Neuronal stem cell (in vitro differentiated cells): ENCODE data around the gene TMEM239.

Source experiments
- DNase-seq: peaks from one replicate; pipeline ENCODE4 v3.0.0-alpha.2; 2013; ENCODE audit warnings: low spot score
- H2AFZ ChIP-seq: one replicate; pipeline ENCODE4 v1.6.1; 2013; ENCODE audit warnings: mild to moderate bottlenecking, low read length, inconsistent platforms
- H2AK5ac ChIP-seq: 2 replicates; pipeline ENCODE4 v1.6.1; 2013; ENCODE audit warnings: low read depth, mild to moderate bottlenecking, inconsistent platforms, low read length, moderate library complexity, mixed read lengths
- H2BK120ac ChIP-seq: 2 replicates; pipeline ENCODE4 v1.6.1; 2013; ENCODE audit warnings: low read depth, mild to moderate bottlenecking, inconsistent platforms, low read length, moderate library complexity, mixed read lengths
- H2BK12ac ChIP-seq: one replicate; pipeline ENCODE4 v1.6.1; 2013; ENCODE audit warnings: low read length, inconsistent platforms
- H2BK15ac ChIP-seq: 2 replicates; pipeline ENCODE4 v1.6.1; 2013; ENCODE audit warnings: mild to moderate bottlenecking, low read length, inconsistent platforms, mixed read lengths
- H2BK5ac ChIP-seq: one replicate; pipeline ENCODE4 v1.6.1; 2013; ENCODE audit warnings: inconsistent platforms, mild to moderate bottlenecking, low read length, moderate library complexity
- H3K14ac ChIP-seq: one replicate; pipeline ENCODE4 v1.6.1; 2013; ENCODE audit warnings: low read length, inconsistent platforms
- H3K18ac ChIP-seq: 2 replicates; pipeline ENCODE4 v1.6.1; 2013; ENCODE audit warnings: low read length, inconsistent platforms
- H3K23ac ChIP-seq: 2 replicates; pipeline ENCODE4 v1.6.1; 2013; ENCODE audit warnings: low read depth, mild to moderate bottlenecking, mixed read lengths, low read length, inconsistent platforms; ENCODE audit not compliant: poor library complexity
- H3K27ac ChIP-seq: replicated peaks from 3 replicates; pipeline ENCODE4 v1.5.1; 2013; ENCODE audit warnings: low read length, inconsistent platforms
- H3K27me3 ChIP-seq, 3 experiments: 2 replicates each; pipeline ENCODE4 v1.6.1; 2013; ENCODE audit warnings: low read length in 3 of 3, mild to moderate bottlenecking in 2 of 3, inconsistent platforms in 1 of 3, low read depth in 1 of 3, mixed read lengths in 1 of 3, moderate library complexity in 1 of 3; ENCODE audit not compliant: control insufficient read depth in 3 of 3, insufficient read depth in 3 of 3
- H3K36me3 ChIP-seq, 2 donors: replicated peaks in 1 of 2; 2 replicates each; pipeline ENCODE4 v1.6.1; 2013; ENCODE audit warnings: low read length in 2 of 2; ENCODE audit not compliant: control insufficient read depth in 2 of 2, insufficient read depth in 2 of 2
- H3K4ac ChIP-seq: 2 replicates; pipeline ENCODE4 v1.6.1; 2013; ENCODE audit warnings: inconsistent platforms, mild to moderate bottlenecking, low read length, moderate library complexity
- H3K4me1 ChIP-seq, 2 donors: 1 replicate in 1 of 2; 2 replicates in 1 of 2; pipeline ENCODE4 v1.6.1; 2013; ENCODE audit warnings: low read length in 2 of 2, low read depth in 1 of 2; ENCODE audit not compliant: control insufficient read depth in 2 of 2, insufficient read depth in 1 of 2
- H3K4me2 ChIP-seq: one replicate; pipeline ENCODE4 v1.6.1; 2013; ENCODE audit warnings: mild to moderate bottlenecking, low read length, inconsistent platforms; ENCODE audit not compliant: insufficient read depth, poor library complexity, severe bottlenecking
- H3K4me3 ChIP-seq, 2 donors: 2 replicates each; pipeline ENCODE4 v1.5.1; 2013; ENCODE audit warnings: low read length in 2 of 2, mild to moderate bottlenecking in 2 of 2, inconsistent platforms in 1 of 2, moderate library complexity in 1 of 2
- H3K79me1 ChIP-seq: one replicate; pipeline ENCODE4 v1.6.1; 2013; ENCODE audit warnings: low read depth, mild to moderate bottlenecking, inconsistent platforms, low read length, moderate library complexity
- H3K9ac ChIP-seq: one replicate; pipeline ENCODE4 v1.6.1; 2013; ENCODE audit warnings: mild to moderate bottlenecking, low read depth, low read length, inconsistent platforms; ENCODE audit not compliant: poor library complexity
- H3K9me3 ChIP-seq, 2 donors: replicated peaks in 1 of 2; 2 replicates each; pipeline versions ENCODE3 to v1.6.1; 2013; ENCODE audit warnings: low read length in 2 of 2, mild to moderate bottlenecking in 2 of 2, inconsistent platforms in 1 of 2, low read depth in 1 of 2, mixed read lengths in 1 of 2, moderate library complexity in 1 of 2; ENCODE audit not compliant: control insufficient read depth in 2 of 2, insufficient read depth in 1 of 2
- H4K8ac ChIP-seq: one replicate; pipeline ENCODE4 v1.6.1; 2013; ENCODE audit warnings: low read depth, mild to moderate bottlenecking, inconsistent platforms, low read length, moderate library complexity
- H4K91ac ChIP-seq: one replicate; pipeline ENCODE4 v1.6.1; 2013; ENCODE audit warnings: low read length, low read depth, mild to moderate bottlenecking, inconsistent platforms; ENCODE audit not compliant: poor library complexity
- WGBS, 2 donors: extraction: QIAGEN DNeasy Blood & Tissue Kit; methylation state at CpG; one replicate each; pipeline ENCODE4 v1.1.7; 2013; ENCODE audit warnings: missing lambda C conversion rate in 2 of 2, mixed read lengths in 1 of 2; ENCODE audit not compliant: insufficient read length in 2 of 2, insufficient replicate concordance in 1 of 2; ENCODE audit errors: extremely low coverage in 2 of 2; 5-methylcytosine and 5-hydroxymethylcytosine counted together

TMEM239 gene

DNA sequence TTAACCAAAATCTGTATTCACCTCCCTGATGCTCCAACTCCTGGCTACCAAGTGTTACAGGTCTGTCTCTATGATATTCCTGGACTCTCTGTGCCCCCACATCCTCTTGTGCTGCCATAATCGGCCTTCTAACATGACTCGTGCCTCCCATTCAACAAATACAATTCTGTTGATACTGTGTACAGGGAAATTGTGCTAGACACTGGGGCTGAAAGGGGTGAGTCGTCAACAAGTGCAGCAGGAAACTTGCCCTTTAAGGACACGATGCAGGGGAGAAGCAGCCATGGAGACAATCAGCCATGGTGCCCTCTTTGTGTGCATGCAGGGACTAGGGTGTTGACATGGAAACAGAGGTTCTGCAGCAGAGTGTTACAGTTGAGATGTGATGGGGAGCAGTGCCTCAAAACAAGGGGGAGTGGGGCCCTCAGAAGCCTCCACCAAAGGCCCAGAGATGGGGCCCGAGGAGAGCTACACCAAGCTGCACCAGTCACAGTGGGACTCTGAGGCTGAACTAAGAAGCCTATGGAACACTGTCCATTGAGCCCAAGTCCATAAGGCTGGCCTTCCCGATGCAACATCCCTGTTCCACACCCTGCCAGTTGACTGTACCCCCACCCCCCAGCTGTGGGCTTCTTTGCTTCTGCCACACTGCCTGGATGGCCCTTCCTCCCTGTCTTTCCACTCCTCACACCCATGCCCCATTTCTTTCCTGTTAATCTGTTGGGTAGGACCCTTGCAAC, 21.2 kb downstream of the TMEM239 start:
- H3K18ac ChIP-seq, result no peak overlapping the region
- H4K91ac ChIP-seq, result no peak overlapping the region
- H3K14ac ChIP-seq, result no peak overlapping the region
- H3K9me3 ChIP-seq, result peaks cover 0 to 4% of the 10 kb centered on the region in 2 donors
- H3K79me1 ChIP-seq, result peaks cover 3% of the 10 kb centered on the region
- no peak overlapping the region for H3K23ac ChIP-seq
- H3K4me2 ChIP-seq, result no peak overlapping the region
- H3K4ac ChIP-seq, result no peak overlapping the region
- WGBS, 2 donors, result no CpG with 5 or more reads among the region's 6 CpGs
- H3K9ac ChIP-seq, result no peak overlapping the region
- H4K8ac ChIP-seq, result no peak overlapping the region
- no peak overlapping the region for H2AFZ ChIP-seq
- H2AK5ac ChIP-seq, result no peak overlapping the region
- no peak for DNase-seq
- peaks cover 13 to 45% of the 10 kb centered on the region in 2 donors for H3K36me3 ChIP-seq
- no peak overlapping the region for H3K27ac ChIP-seq
- H2BK120ac ChIP-seq, result no peak overlapping the region
- no peak overlapping the region for H2BK15ac ChIP-seq
- H2BK5ac ChIP-seq, result no peak overlapping the region
- no peaks in the 10 kb centered on the region for H3K27me3 ChIP-seq
- H3K4me3 ChIP-seq, result no peak overlapping the region
- H3K4me1 ChIP-seq, result peaks cover 7 to 12% of the 10 kb centered on the region in 2 donors
- no peak overlapping the region for H2BK12ac ChIP-seq

DNA sequence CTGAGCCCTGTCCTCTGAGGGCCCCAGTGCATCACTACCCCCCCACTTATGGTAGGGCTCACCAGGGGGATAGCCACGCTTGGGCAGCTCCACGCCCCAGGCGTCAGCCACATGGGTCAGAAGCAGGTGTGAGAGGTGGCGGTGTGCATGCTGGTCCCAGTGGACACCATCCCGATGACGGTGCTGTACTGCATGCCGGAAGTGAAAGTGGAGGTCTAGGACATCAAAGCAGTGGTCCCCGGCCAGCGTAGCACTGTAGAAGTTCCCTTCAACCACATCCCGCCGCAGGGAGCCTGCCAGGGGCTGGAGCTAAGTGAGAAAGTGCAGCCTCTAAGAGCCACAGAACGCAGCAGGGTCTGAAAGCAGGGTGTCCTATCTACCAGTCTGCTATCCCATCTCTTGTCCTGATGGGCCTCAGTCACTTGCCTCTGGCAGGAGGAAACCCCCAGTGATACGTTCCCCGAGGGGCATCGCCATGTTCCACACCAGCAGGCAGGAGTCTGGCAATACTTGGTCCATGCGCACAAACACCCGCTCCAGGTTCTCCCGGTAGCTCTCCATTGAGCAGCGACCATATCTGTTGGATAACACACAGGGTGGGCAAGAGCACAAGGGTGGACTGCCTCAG, 22.1 kb downstream of the TMEM239 start:
- DNase-seq, result no peak
- no peak overlapping the region for H2BK5ac ChIP-seq
- H3K14ac ChIP-seq, result no peak overlapping the region
- H3K9me3 ChIP-seq, result peaks cover 0 to 4% of the 10 kb centered on the region in 2 donors
- no peak overlapping the region for H3K4ac ChIP-seq
- H2BK120ac ChIP-seq, result no peak overlapping the region
- no peak overlapping the region for H3K23ac ChIP-seq
- no peak overlapping the region for H2BK15ac ChIP-seq
- no peak overlapping the region for H3K4me2 ChIP-seq
- no peak overlapping the region for H3K4me3 ChIP-seq
- peaks cover 7 to 12% of the 10 kb centered on the region in 2 donors for H3K4me1 ChIP-seq
- no CpG with 5 or more reads among the region's 19 CpGs for WGBS, 2 donors
- peaks cover 13 to 45% of the 10 kb centered on the region in 2 donors for H3K36me3 ChIP-seq
- H2BK12ac ChIP-seq, result no peak overlapping the region
- H3K18ac ChIP-seq, result no peak overlapping the region
- H3K79me1 ChIP-seq, result peaks cover 3% of the 10 kb centered on the region
- H3K27ac ChIP-seq, result no peak overlapping the region
- H2AFZ ChIP-seq, result no peak overlapping the region
- no peak overlapping the region for H4K91ac ChIP-seq
- no peaks in the 10 kb centered on the region for H3K27me3 ChIP-seq
- no peak overlapping the region for H4K8ac ChIP-seq
- H2AK5ac ChIP-seq, result no peak overlapping the region
- peak overlapping the region; percentile 24 for H3K9ac ChIP-seq

DNA sequence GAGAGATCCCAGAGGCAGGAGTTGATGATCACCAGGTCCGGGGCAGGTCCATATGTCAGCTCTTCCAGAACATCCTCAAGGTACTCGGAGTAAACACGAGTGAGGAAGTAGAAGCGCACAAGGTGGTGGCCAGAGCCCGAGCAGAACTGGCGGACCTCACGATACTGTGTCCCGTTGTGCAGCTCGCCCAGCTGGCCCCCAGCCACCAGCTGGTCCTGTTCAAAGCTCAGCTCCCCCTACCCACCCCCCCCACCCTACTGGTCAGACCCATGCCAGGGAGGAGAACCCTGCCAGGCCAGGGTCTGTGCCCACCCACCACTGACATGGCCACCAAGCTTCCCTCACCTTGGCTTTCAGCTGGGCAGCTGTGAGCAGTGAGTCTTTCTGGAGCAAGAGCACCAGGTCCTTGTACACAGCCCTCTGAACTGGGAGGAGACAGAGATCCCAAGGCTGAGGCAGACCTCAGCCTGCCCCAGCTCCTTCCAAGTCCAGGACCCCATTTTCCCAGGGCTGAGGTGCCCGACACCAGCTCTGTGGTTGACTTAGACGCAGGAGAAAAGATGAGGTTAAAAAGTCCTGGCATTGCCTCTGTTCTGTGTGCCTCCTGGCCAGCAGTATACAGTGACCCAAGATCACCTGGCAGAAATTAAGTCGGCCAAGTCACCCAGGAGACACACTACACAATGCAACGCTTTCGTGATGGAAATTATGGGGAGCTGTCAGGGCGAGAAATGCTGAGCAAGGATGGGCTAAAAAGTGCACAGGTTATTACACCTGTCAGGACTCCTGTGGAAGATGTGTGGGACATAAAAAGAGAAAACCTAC, 22.9 kb downstream of the TMEM239 start:
- Histone ChIP-seq H4K91ac (no peak overlapping the region), H3K4ac (no peak overlapping the region), H2AK5ac (peak overlapping the region; percentile 12), H3K27me3 (no peaks in the 10 kb centered on the region), H3K9me3 (peaks cover 0 to 4% of the 10 kb centered on the region in 2 donors), H2BK12ac (no peak overlapping the region), H3K4me1 (peaks cover 7 to 12% of the 10 kb centered on the region in 2 donors), H3K4me2 (no peak overlapping the region), H2AFZ (no peak overlapping the region), H3K4me3 (no peak overlapping the region), H3K79me1 (peaks cover 3% of the 10 kb centered on the region), H3K23ac (no peak overlapping the region), H2BK5ac (no peak overlapping the region), H2BK15ac (no peak overlapping the region), H2BK120ac (no peak overlapping the region), H3K36me3 (peaks cover 13 to 45% of the 10 kb centered on the region in 2 donors), H4K8ac (no peak overlapping the region), H3K9ac (no peak overlapping the region), H3K18ac (no peak overlapping the region), H3K14ac (no peak overlapping the region), H3K27ac (no peak overlapping the region)
- WGBS, 2 donors, result no CpG with 5 or more reads among the region's 15 CpGs
- DNase-seq, result no peak
